ENCODE measurements around the gene PHF21A. TPM values are rescaled to one million over a fixed set of nuclear protein-coding genes. Genes with fewer than 3 reads are reported as not detected.
"Not testable (repeated sequence)": the region's sequence is repeated elsewhere in the genome, so short reads cannot be mapped to it uniquely, and the experiment has no call there.

The PHF21A gene
- total RNA-seq, 1 experiment from 2014 or later: 2.5 TPM

- peak; percentile 83 for DNase-seq (ENCODE audit: low spot score)
- in situ Hi-C loops (cut with HindIII; ENCODE audit: low sequenced_read_pairs): no loop called here
Measured at GRCh38 chr11:46121724-46122477, 647 bp upstream of the PHF21A start.

GRCh38 chr11:46120346-46121300 is 631 bp downstream of the PHF21A start:
- peak; percentile 74 for DNase-seq (ENCODE audit: low spot score)

GRCh38 chr11:46119352-46120216 is 1.7 kb downstream of the PHF21A start:
- DNase-seq (ENCODE audit: low spot score): peak; percentile 63
- in situ Hi-C loops (cut with HindIII; ENCODE audit: low sequenced_read_pairs): no loop called here

More at GRCh38 chr11:46120346-46121300, 631 bp downstream of the PHF21A start:
- in situ Hi-C loops (cut with HindIII; ENCODE audit: low sequenced_read_pairs): no loop called here

DNA sequence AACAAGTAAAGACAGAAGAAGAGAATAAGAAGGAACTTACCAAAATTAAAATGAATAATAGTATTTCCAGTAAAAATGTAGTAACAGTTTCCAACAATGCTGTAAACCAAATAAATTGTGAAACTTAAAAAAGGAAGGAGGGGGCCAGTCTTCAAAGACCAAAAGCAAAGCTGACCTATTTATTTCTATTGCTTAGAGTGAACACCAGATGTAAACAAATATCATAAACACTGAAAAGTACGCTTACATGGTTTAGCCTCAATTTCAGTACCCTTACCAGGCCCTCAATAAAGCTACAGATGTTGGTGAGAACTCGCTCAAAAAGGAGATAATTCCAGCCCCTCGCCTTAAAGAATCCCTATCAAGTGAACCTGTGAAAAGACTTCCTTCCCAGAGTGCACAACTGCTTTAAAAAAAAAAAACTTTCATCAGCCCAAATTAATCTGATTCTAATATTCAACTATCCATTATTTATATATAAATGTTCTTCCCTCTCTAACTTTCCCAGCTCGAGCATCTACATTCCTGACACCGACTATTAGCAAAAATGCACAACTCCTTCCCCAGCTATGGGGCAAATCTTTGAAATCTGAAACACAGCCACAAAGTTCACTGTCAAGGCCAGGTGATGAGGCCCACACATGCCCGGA is 2.4 kb downstream of the PHF21A start:
- in situ Hi-C loops (cut with HindIII; ENCODE audit: low sequenced_read_pairs): no loop called here
- no peak for DNase-seq (ENCODE audit: low spot score)

GRCh38 chr11:46117842-46118241 is 3.4 kb downstream of the PHF21A start:
- in situ Hi-C loops (cut with HindIII; ENCODE audit: low sequenced_read_pairs): no loop called here
- no peak for DNase-seq (ENCODE audit: low spot score)

GRCh38 chr11:46116712-46117037 is 4.6 kb downstream of the PHF21A start:
- in situ Hi-C loops (cut with HindIII; ENCODE audit: low sequenced_read_pairs); DNase-seq (ENCODE audit: low spot score): not testable (repeated sequence)

GRCh38 chr11:46116007-46116711 is 5.1 kb downstream of the PHF21A start:
- no peak for DNase-seq (ENCODE audit: low spot score)
- in situ Hi-C loops (cut with HindIII; ENCODE audit: low sequenced_read_pairs): no loop called here

DNA sequence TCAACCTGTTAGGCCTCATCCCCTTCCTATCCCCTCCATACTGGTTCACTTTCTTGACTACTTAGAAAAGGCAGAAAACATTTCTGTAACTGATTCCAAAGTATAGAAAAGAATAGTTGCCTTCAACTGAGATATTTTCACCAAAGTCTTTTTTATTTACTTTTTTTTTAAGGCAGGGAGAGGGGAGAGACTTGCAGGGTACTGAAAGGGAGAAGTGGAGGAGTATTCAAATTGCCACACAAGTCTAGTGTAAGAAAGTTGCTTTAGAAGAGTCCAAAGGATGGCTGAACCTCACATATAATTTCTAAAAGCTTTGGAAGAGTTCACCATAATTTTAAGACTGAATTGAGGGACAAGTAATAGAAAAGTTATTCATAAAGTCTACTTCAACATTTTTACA is 6.3 kb downstream of the PHF21A start:
- DNase-seq (ENCODE audit: low spot score): no peak
- in situ Hi-C loops (cut with HindIII; ENCODE audit: low sequenced_read_pairs): no loop called here

- DNase-seq (ENCODE audit: low spot score): no peak
- in situ Hi-C loops (cut with HindIII; ENCODE audit: low sequenced_read_pairs): no loop called here
Measured at GRCh38 chr11:46114378-46114777, 6.9 kb downstream of the PHF21A start.

- in situ Hi-C loops (cut with HindIII; ENCODE audit: low sequenced_read_pairs): no loop called here
- peak; percentile 79 for DNase-seq (ENCODE audit: low spot score)
Measured at GRCh38 chr11:46112961-46113607, 8.2 kb downstream of the PHF21A start.

- no peak for DNase-seq (ENCODE audit: low spot score)
- in situ Hi-C loops (cut with HindIII; ENCODE audit: low sequenced_read_pairs): no loop called here
Measured at GRCh38 chr11:46108751-46109150, 12.5 kb downstream of the PHF21A start.

GRCh38 chr11:46107780-46108179 is 13.5 kb downstream of the PHF21A start:
- no peak for DNase-seq (ENCODE audit: low spot score)
- in situ Hi-C loops (cut with HindIII; ENCODE audit: low sequenced_read_pairs): no loop called here

DNA sequence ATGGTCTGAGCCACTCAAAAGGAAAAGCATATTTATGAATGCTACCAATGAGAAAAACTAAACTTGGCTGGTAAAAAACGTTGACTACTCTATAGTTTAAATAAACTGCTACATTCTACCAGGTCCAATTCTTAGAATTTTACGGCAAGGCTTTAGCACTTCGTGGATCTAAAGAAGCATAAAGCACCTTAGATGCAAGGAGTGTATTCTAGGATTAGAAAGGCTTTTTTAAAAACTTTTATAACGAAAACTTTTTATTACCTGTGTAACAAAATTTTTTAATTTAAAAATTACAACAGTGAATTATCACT is 13.9 kb downstream of the PHF21A start:
- in situ Hi-C loops (cut with HindIII; ENCODE audit: low sequenced_read_pairs): no loop called here

DNA sequence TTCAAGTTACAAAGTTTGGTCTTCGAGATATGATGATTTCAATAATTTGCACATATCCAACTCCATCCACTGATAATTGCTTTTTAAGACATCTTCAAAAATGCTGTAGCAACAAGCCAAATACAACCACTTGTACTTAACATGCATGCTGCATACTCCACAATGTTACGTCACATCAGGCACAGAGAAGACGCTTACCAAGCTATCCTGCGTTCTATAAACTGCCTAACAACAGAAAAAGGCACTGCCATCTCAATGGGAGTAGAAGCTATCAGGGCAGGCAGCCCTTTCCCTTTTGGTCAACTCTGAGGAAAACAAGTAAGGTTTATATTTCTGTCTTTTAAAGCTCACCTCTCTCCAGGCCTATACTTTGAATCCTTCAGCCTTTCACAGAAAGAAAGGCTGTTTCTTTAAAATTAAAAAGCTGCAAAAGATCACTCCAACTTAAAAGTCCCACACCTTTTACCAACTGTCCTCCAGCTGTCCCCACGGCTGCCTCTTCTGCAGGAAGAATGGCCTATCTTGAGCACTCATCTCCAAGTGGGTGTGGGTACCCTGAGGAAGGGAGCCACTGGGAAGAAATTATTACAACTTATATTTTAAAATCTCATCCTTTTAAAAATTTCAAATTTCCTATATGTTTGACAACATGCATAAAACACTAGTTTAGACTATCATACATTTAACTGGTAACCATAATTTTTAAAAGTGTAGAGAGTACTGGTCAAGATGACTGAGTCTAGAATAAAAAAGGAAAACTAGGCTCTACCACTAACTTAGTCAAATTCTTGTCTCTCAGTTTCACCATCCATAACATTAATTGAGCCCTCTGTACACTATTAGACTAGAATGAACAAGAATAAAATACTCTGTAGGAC is 14.5 kb downstream of the PHF21A start:
- in situ Hi-C loops (cut with HindIII; ENCODE audit: low sequenced_read_pairs): no loop called here
- DNase-seq (ENCODE audit: low spot score): peak; percentile 43

More for the DNA sequence above, 13.9 kb downstream of the PHF21A start:
- DNase-seq (ENCODE audit: low spot score): no peak

GRCh38 chr11:46105926-46106325 is 15.3 kb downstream of the PHF21A start:
- DNase-seq (ENCODE audit: low spot score): no peak
- in situ Hi-C loops (cut with HindIII; ENCODE audit: low sequenced_read_pairs): no loop called here

DNA sequence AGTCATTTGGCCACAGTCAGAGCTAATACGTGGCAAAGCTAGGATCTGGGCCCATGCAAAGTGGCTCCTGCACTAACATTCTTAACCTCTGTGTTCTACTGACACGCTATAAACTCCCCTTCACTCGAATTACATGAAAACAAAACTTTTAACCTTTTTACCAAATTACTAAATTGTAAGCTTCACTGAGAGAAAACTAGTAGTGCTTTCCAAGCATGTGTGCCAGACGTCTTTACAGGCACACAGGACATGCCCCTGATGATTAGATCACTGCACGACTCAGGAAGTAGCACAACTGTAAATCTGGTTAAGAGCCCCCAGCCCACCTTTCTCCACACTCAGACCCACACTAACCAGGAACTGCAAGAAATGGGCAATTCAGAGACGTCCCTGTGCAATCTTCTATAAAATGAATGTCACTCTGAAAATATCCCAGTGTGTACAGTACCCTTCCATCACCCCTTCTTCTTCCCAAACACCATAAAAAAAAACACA is 16.1 kb downstream of the PHF21A start:
- in situ Hi-C loops (cut with HindIII; ENCODE audit: low sequenced_read_pairs): no loop called here
- no peak for DNase-seq (ENCODE audit: low spot score)

DNA sequence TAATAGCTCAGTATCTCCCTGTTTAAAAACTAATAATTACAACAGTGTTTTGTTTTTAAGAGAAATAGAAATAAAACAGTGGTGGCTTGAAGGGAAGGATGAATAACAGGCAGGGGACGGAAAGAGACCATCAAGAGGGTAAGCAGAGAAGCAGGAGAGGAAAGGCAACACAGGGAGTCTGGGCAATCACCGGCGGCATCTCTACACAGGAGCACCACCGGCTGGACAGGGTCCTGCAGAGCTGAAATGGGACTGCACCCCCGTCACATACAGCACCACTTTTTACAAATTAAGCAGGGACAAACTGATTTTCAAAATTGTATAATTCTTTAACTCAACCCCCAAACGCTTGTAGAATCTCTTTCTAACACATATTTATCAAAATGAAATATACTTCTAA is 18.4 kb downstream of the PHF21A start:
- no peak for DNase-seq (ENCODE audit: low spot score)
- in situ Hi-C loops (cut with HindIII; ENCODE audit: low sequenced_read_pairs): no loop called here
